Measurements from ENCODE around the gene CLSTN1.

CLSTN1 gene

DNA sequence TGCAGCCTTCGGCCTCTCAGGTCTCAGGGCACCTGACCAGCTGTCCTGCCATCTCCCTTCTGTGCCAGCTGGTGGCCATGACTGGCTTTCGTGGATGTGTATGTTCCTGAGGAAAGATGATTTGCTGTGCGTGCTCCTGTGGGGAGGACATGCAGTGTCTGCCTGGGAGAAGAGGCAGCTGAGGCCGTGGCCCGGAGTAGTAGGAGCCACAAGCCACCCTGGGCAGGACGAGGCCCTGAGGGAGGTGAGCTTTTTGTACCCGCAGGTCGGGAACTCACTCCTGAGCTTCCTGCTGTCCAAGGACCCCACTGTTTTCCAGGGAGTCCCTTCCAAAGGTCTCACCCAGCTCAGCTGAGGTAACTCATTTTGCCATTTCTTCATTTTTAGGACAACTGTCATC lies 113.7 kb downstream of the CLSTN1 start:
- DNase-seq = no peak

DNA sequence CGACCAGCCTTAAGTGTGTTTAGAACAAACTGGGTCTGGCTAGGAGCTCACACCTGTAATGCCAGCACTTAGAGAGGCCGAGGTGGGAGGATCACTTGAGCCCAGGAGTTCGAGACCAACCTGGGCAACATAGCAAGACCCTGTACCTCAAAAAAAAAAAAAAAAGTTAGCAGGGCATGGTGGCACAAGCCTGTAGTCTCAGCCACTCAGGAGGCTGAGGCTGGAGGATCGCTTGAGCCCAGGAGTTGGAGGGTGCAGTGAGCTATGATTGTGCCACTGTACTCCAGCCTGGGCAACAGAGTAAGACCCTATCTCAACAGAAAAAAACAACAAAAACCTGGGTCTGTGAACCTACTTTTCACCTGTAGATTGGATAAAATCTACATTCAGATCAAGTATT lies 117.6 kb downstream of the CLSTN1 start:
- no peak for DNase-seq

DNA sequence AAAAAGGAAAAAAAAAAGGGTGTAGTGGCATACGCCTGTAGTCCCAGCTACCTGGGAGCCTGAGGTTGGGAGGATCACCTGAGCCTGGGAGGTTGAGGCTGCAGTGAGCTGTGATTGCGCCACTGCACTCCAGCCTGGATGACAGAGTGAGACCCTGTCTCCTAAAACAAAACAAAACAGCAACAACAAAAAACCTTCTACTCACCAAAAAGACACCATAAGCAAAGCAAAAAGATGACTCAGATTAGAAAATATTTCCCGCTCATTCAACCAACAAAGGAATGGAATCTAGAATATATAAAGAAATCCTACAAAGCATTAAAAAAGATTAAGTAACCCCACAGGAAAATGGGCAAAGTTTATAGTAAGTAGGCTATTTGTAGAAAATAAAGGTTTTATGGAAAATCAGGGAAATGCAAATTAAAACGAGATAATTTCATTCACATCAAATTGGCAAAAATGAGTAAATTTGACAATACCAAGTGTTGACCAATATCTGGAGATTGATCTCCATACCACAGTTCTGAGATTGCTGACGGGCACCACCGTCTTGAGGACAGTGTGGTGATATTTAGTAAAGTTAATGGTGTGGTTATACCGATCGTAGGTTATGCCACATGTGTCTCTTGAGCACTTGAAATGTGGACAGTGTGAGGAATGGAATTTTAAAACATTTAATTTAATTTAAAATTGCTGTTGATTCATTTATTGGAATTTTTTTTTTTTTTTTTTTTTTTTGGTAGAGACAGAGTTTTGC lies 118.2 kb downstream of the CLSTN1 start:
- no peak for DNase-seq

DNA sequence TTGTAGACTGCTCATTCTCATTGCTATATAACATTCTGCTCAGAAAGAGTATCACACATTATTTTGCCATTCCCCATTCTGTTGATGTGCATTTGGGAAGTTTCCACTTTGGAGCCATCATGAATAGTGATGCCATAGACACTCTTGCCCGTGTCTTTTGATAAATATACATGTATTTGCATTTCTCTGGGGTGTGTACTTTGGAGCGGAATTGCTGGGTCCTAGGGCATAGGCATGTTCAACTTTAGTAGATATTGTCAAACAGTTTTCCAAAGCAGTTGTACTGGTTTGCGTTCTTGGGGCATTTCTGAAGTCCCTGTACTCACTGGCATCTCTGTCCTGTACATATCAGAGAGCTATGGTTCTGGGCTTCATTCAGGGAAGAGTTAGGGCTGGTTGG lies 120.1 kb downstream of the CLSTN1 start:
- DNase-seq = no peak

DNA sequence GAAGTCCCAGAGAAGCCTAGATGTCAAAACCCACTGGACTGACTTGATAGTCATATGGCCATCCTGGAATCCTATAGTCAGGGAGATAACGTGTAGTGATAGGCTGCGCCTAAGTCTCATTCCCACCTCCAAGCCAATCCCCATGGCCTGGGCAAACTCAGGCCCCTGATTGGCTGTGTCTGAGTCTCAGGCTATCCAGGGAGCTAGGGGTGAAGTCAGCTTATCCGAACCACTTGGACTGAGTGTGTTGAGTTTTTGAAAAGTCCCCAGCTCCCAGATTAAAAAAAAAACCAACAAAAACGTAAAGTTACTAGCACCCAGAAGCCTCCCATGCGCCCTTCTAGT lies 120.6 kb downstream of the CLSTN1 start:
- DNase-seq = no peak

DNA sequence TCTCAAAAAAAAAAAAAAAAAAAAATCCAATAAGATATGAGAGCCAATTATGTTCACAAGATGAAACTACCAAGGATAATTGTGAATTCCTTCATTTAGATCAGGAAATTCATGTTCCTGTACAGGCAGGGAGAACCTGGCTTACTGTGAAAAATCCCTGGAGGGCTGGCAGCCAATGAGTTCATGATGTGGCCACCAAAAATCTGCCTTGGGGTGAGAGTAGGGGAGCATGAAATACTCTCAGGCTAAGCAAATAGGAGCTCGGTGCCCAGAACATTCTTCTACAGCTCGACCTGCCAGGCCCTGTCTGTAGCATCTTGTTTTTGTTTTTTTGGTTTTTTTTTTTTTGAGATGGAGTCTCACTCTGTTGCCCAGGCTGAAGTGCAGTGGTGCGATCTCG lies 122.1 kb downstream of the CLSTN1 start:
- DNase-seq = no peak

DNA sequence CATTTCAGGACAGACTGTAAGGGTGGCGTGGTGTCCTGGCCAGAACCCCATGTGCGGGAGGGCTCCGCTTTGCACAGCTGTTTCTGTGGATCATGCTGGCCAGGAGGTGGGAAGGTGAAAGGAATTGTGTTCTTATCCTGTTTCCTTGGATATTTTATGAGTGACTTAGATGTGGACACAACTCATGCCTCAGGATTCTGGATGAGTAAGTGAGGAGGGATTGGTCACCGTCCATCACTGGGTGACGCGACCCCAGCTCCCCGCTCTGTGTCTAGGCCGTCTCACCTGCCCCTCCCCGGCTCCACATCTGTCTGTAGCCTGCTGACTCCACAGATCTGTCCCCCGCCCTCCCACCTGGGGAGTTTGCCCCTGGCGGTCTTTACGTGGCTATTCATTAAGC lies 123.4 kb downstream of the CLSTN1 start:
- no peak for DNase-seq

DNA sequence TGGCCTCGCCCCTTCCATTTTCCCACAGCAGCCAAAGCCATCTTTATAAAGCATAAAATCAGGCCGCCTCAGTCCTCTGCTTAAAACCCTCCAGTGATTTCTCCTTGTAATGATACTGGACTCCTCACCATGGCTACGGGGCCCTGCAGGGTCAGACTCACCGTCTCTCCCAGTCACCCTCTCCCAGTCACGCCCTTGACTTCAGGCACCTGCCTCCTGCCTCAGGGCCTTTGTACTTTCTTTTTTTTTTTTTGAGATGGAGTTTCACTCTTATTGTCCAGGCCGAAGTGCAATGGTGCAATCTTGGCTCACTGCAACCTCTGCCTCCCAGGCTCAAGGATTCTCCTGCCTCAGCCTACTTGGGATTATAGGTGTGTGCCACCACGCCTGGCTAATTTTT lies 124.4 kb downstream of the CLSTN1 start:
- DNase-seq = no peak

DNA sequence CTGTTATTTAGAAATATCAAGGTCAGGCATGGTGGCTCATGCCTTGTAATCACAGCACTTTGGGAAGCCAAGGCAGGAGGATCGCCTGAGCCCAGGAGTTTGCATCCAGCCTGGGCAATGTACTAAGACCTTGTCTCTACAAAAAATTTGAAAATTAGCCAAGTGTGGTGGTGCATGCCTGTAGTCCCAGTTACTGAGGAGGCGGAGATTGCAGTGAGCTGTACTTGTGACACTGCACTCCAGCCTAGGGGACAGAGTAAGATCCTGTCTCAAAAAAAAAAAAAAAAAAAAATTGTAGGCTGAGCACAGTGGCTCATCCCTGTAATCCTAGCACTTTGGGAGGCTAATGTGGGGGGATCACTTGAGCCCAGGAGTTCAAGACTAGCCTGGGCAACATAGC lies 127.0 kb downstream of the CLSTN1 start:
- no peak for DNase-seq

DNA sequence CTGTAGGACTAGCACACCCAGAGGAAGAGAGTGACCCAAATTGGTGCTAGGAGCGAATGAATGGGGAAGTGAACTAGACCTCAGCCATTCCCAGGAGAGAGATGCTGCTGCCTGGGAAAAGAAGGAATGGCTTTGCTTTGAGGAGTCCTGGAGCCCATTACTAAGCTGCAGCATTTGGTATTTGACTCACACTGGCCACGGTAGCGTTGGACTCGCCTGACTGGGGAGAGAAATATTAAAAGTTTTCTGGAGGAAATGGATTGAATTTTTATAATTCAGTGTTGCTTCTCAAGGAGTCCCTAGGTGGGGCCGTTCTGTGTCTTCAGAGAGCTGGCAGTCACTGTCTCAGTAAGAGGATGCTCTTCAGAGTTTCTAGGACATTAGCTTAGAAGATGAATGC lies 132.1 kb downstream of the CLSTN1 start:
- no peak for DNase-seq

DNA sequence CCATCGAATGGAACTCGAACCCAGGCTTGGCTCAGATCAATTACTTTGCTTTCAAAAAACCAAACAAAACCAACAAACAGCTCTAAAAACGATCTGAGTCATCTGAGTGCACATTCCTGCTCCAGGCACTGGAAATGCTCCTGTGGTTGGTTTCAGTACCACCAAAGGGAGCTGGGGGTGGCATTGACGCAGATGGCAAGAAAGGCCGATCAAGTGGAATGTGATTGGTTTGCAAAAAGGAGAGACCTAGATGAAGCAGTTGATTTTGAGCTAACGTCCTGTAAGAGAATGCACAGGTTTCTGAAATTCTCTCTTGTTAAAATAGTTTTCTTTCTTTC lies 132.7 kb downstream of the CLSTN1 start:
- DNase-seq = no peak

DNA sequence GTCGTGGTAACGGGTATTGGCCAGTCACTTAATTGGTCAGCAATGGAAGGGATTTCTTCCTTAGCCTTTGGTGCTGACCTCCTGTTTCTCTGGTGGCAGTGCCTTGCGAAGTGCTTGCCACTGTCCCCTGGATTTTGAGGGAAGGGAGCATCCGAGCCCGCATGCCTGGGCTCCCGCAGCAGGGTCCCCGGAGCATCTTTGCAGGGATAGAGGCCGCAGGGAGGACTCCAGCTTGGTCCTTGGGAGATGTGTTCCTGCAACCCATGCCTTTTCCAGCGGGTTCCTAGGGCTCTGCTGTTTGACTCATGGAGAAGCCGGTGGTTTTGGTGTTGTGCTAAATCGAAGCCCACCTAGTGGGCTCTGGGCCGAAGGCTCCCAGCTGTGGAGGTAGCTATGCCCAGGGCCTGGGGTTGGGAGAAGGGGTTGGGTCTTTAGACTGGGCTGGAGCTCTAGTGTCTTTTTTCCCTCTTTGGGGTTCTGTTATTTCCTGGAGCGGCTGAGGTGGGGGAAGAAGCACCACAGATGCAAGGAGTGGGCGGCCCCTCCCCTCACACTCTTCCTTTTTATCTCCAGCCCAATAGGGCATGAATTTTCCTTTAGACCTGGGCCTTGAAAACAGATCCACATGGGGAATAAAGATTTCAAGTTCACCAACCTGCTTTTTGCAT lies 133.2 kb downstream of the CLSTN1 start:
- DNase-seq = no peak

DNA sequence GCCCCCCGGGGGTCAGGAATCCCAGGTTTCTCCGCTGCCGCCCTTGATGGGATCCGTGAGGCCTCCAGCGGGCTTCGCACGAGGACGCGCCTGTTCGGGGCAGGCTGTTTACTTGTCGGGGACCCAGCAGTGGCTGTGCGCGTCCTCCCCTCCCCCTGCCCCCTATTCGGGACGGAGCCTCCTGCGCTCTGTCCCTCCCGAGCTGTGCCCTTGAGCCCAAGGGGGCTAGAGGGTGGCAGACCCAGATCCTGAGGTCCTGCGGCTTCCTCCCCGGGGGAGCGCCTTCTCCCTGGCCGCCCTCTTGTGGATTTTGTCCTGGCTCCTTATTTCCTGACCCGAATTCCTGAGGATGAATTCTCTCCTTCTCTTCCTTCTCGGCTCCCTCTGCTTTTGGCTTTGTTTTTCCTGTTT lies 133.8 kb downstream of the CLSTN1 start:
- no peak for DNase-seq

DNA sequence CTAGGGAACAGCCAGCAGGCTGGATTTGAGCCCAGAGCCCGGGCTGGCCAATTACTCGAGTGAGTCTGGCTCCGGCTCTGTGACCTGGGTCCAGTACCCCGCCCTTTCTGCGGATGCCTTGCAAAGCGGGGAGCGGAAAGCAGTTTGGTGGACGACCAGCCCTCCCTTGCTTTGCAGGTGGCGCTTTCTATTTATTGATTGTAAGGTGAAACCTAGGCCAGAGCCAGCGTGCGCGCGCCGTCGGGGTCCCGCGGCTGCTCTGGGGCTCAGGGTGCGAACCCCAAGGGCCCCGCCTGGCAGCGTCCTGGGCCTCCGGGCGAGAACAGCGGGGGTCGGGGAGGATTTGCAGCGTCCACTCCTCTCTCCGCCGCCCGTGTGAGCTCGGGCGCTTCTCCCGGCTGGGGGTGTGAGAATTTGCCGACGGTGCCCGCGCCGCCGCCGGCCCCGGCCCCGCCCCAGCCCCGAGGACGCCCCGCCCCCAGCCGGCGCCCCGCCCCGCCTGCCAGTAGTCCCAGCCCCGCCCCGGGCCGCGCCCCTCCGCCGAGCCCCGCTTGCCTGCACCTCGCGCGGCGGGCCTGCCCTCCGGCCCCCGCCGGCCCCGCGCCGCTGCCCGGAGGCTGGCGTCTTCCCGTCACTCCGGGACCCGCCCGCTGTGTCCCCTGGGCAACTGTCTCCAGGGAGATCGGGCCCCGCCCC lies 134.6 kb downstream of the CLSTN1 start:
- peak; percentile 77 for DNase-seq

DNA sequence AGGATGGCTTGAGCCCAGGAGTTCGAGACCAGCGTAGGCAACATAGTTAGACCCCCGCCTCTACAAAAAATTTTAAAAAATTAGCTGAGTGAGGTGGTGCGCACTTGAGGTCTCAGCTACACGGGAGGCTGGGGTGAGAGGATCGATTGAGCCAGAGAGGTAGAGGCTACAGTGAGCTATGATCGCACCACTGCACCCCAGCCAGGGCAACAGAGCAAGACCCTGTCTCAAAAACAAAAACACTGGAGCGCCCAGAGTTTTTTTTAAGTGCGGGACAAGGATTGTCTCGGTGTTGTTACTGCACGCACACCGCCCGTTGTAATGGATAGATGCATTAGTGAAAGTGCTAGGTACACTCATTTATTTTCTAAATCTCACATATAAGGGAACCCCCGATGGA lies 135.2 kb downstream of the CLSTN1 start:
- DNase-seq = no peak

DNA sequence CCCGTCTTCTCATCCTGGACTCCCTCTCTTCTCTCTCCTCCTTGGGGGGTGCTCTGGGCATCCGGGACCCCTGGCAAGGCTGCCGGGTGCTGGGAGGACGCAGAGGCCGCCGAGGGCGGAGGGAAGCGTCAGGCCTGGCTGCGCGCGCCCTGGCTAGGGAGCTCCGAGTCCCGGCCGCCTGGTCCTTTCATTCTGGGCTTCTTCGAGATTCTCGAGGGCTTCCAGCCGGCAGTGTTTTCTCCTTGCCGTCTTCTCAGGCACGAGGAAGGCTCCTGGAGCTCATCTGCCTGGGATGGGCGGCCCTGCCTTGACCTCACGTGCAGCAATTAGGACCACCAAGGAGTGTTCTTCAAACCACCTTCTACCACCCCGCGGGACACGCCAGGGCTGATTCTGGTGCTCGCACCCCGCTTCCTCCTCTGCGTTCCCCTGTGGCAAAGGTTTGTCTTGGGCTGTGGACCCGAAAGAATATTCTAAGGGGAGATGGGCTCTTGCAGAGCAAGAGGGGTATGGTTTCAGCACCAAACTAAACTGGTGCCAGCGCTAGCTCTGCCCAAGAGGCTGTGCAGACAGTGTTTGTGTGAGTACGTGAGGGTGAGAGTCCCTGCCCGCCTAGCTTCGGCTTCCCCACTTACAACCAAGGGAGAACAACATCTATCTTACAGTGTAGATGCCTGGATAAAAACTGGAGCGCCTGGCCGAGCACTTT lies 135.7 kb downstream of the CLSTN1 start:
- no peak for DNase-seq

DNA sequence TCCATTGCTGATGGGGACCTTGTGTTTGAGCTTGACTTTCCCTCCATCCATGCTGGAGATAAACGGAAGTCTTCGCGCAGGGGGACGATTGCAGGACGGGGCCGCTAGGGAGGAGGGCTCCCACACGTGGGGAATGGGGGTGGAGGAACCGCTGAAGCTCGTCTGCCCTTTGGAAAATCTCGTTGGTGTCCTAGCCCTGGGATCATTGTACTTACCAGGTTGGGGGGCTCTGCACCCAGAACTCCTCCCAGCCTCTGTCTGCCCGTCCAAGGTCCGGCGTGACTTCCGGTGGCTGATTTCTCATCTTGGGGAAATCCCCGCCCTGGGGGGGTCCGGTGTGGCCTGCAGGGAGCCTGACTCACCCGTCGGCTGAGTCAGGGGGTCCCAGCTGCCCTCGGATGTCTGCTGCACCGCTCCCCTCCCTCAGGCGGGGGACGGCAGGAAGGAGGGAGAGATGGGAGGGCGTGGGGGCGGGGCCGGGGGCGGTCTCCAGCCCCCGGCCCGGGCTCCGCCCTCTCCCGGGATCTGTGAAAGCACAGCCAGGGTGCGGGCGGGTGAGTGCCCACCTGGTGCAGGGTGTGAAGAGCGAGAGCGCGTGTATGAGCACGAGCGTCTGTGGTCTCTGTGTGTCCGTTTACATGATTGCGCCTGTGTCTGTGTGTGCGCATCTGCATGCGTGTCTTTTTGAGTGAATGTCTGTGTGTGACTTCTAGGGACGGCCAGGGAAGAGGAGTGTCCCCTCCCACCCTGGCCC lies 136.5 kb downstream of the CLSTN1 start:
- peak; percentile 62 for DNase-seq

DNA sequence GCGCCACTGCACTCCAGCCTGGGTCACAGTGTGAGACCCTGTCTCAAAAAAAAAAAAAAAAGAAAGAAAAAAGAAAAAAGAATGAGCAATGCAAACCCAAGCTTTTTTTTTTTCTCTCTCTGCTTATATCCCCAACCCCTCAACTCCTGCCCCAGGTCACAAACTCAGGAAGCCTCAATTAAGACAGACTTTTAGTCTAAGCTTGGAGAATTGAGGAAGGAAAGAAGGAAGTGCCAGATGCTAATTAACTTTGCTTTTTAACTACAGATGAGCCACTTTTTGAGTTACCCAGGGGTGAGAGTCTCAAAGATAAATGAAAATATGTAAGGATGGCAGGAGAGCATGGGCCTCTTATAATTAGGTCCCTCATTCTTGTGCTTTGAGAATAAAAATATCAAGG lies 139.0 kb downstream of the CLSTN1 start:
- no peak for DNase-seq

DNA sequence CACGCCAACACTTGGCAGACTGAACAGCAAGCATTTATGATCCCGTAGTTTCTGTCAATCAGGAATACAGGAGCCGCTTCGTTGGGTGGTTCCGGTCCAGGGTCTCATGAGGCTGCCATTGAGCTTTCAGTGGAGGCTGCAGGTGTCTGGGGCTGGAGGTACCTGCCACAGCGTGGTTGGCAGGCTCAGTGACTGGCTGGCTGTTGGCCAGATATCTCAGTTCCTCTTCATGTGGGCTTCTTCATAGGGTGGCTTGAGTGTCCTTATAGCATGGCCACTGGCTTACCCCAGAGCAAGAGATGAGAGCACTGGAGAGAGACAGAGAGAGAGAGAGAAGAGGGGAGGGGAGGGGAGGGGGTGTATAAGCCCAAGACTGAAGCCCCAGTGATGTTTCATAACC lies 142.9 kb downstream of the CLSTN1 start:
- DNase-seq = no peak

DNA sequence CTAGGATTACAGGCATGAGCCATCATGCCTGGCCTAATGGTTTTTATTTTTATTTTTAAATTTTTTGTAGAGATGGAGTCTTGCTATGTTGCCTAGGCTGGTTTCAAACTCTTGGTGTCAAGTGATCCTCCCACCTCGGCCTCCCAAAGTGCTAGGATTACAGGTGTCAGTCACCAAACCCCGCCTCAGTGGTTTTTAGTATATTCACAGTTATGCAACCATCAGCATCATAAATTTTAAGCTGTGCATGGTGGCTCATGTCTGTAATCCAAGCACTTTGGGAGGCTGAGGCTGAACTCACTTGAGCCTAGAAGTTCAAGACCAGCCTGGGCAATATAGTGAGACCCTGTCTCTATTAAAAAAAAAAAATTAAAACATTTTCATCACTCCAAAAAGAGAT lies 143.7 kb downstream of the CLSTN1 start:
- no peak for DNase-seq

Data from stimulated activated CD4-positive, alpha-beta T cell treated with anti-CD3 and anti-CD28 coated beads, Interleukin-1b, Interleukin-23, amount 100 ng/mL, for 48 hours (primary cell).